K562 (cell line): Measurements from ENCODE around the gene ZNF503. TPM values are rescaled to one million over a fixed set of nuclear protein-coding genes. Genes with fewer than 3 reads are reported as not detected.

Source experiments
- ATAC-seq: fragments of 200-7000 bp; cut with Tn5 transposase; 3 replicates; pipeline ENCODE4 v1.9.1; 2020; ENCODE audit warnings: moderate library complexity
- BruUV-seq: library from RNA; stranded (reverse); fragments of 400-500 nt; replicated peaks from 2 replicates; lab custom pipeline; 2021; lab: Mats Ljungman, UMichigan
- CTCF ChIA-PET: fragments of 300-600 bp; formaldehyde crosslinking; extraction: SDS; loops from one replicate; lab custom pipeline; 2021; ENCODE audit warnings: low intra/inter-chr PET ratio; lab: Yijun Ruan, JAX
- POLR2A ChIA-PET: fragments of 300-600, 350-650 bp; sonication (Branson Sonifier 250); formaldehyde crosslinking; extraction: SDS; loops from one replicate; lab custom pipeline; 2021; ENCODE audit warnings: antibody characterized with exemption, inconsistent platforms; lab: Yijun Ruan, JAX
- DNase-seq, 4 experiments: peaks; one replicate each; pipeline versions ENCODE4 v3.0.0 to v3.0.0-alpha.2; 2011 to 2018; ENCODE audit warnings: low spot score in 3 of 4, mixed read lengths in 3 of 4; ENCODE audit errors: extremely low read depth in 1 of 4
- FAIRE-seq: peaks from 2 replicates; lab custom pipeline; 2011; peaks lifted over from hg19 to GRCh38; lab: Jason Lieb, UNC
- H2AFZ ChIP-seq: 2 replicates; pipeline ENCODE4 v1.6.0; 2011; ENCODE audit warnings: low read depth, low read length, control low read depth, inconsistent platforms
- H3K27ac ChIP-seq: fragments of 200-600 bp; 3 replicates; pipeline ENCODE4 v1.8.0; 2011; ENCODE audit warnings: low read depth, mild to moderate bottlenecking, control low read depth, inconsistent platforms, low read length, moderate library complexity, mixed read lengths; ENCODE audit errors: extremely low read depth
- H3K27me3 ChIP-seq, 2 experiments: fragments of 300-600 bp in 1 of 2; 2 replicates in 1 of 2; 3 replicates in 1 of 2; pipeline versions ENCODE4 v1.6.0 to v1.8.0; 2011; ENCODE audit warnings: inconsistent platforms in 2 of 2, low read length in 2 of 2, mild to moderate bottlenecking in 1 of 2, mixed read lengths in 1 of 2, moderate library complexity in 1 of 2; ENCODE audit not compliant: control insufficient read depth in 2 of 2, insufficient read depth in 2 of 2
- H3K36me3 ChIP-seq: fragments of 300-600 bp; 3 replicates; pipeline ENCODE4 v1.8.0; 2011; ENCODE audit warnings: mild to moderate bottlenecking, low read length, inconsistent platforms; ENCODE audit not compliant: control insufficient read depth, insufficient read depth
- H3K4me1 ChIP-seq, 2 experiments: fragments of 200-600 bp in 1 of 2; replicated peaks in 1 of 2; 2 replicates in 1 of 2; 3 replicates in 1 of 2; pipeline versions ENCODE4 v1.5.1 to v1.8.0; 2011; ENCODE audit warnings: inconsistent platforms in 2 of 2, low read length in 2 of 2, mild to moderate bottlenecking in 1 of 2, mixed read lengths in 1 of 2, moderate library complexity in 1 of 2; ENCODE audit not compliant: control insufficient read depth in 2 of 2, insufficient read depth in 2 of 2
- H3K4me2 ChIP-seq: 2 replicates; pipeline ENCODE4 v1.6.1; 2011; ENCODE audit warnings: low read length, control low read depth, inconsistent platforms, mixed read lengths; ENCODE audit not compliant: insufficient read depth
- H3K4me3 ChIP-seq: fragments of 200-600 bp; sonication (generic), shearing (Covaris generic); 2 replicates; pipeline ENCODE4 v1.5.1; 2016; ENCODE audit warnings: control low read depth, inconsistent platforms
- H3K79me2 ChIP-seq: fragments of 200-600 bp; 3 replicates; pipeline ENCODE4 v1.8.0; 2011; ENCODE audit warnings: low read length, inconsistent platforms; ENCODE audit not compliant: control insufficient read depth, insufficient read depth
- H3K9ac ChIP-seq, 2 experiments: 2 replicates each; pipeline versions ENCODE4 v1.6.0 to v1.6.1; 2011; ENCODE audit warnings: low read depth in 2 of 2, low read length in 2 of 2, control low read depth in 1 of 2, inconsistent platforms in 1 of 2, mild to moderate bottlenecking in 1 of 2, mixed read lengths in 1 of 2; ENCODE audit not compliant: insufficient read depth in 1 of 2
- H3K9me1 ChIP-seq: one replicate; pipeline ENCODE4 v1.6.0; 2011; ENCODE audit warnings: inconsistent platforms, mild to moderate bottlenecking, low read length, moderate library complexity; ENCODE audit not compliant: control insufficient read depth, insufficient read depth
- H3K9me3 ChIP-seq: replicated peaks from 2 replicates; pipeline ENCODE4 v1.5.1; 2011; ENCODE audit warnings: low read depth, low read length, inconsistent platforms; ENCODE audit not compliant: control insufficient read depth, insufficient read depth
- H4K20me1 ChIP-seq: replicated peaks from 2 replicates; pipeline ENCODE4 v1.6.1; 2011; ENCODE audit warnings: low read length, inconsistent platforms, mixed read lengths; ENCODE audit not compliant: control insufficient read depth, insufficient read depth
- CTBP1 ChIP-seq: fragments of 450-650 bp; IDR thresholded peaks from 2 replicates; pipeline ENCODE4 v1.6.1; 2016; ENCODE audit warnings: borderline replicate concordance
- CXXC5 ChIP-seq: fragments of 250-450 bp; sonication (Bioruptor Pico); IDR thresholded peaks from 2 replicates; pipeline ENCODE4 v1.8.0; 2022; ENCODE audit warnings: inconsistent platforms, mild to moderate bottlenecking, moderate library complexity
- FOXJ2 ChIP-seq: fragments of 200-800 bp; sonication (Bioruptor generic); IDR thresholded peaks from 2 replicates; pipeline ENCODE4 v1.6.1; 2016; ENCODE audit warnings: missing genetic modification characterization, missing compliant biosample characterization
- IRF2 ChIP-seq: sonication (generic); formaldehyde crosslinking; IDR thresholded peaks from 2 replicates; pipeline ENCODE4 v1.8.1; 2022; ENCODE audit warnings: mild to moderate bottlenecking, missing genetic modification reagents
- SMAD2 ChIP-seq: fragments of 150-350 bp; IDR thresholded peaks from 2 replicates; pipeline ENCODE4 v1.6.1; 2014; ENCODE audit warnings: low read depth, mild to moderate bottlenecking, low read length
- ZNF707 ChIP-seq: fragments of 250-450 bp; sonication (Bioruptor Pico); conservative IDR thresholded peaks from 2 replicates; pipeline ENCODE4 v1.8.0; 2022; ENCODE audit warnings: inconsistent platforms, mild to moderate bottlenecking, moderate library complexity
- ZNF766 ChIP-seq: fragments of 200-800 bp; sonication (Bioruptor generic); conservative IDR thresholded peaks from 2 replicates; pipeline ENCODE4 v1.6.1; 2016; ENCODE audit warnings: missing genetic modification characterization, missing compliant biosample characterization
- WGBS: fragments of 100-300 bp; shearing (Covaris generic); methylation state at CpG from one replicate; pipeline ENCODE4 v1.1.6; 2016; ENCODE audit warnings: low coverage, mixed read lengths; ENCODE audit not compliant: insufficient coverage; ENCODE audit errors: missing lambda C conversion rate; 5-methylcytosine and 5-hydroxymethylcytosine counted together
- in situ Hi-C: fragments of 300-500 bp; cut with MboI; formaldehyde crosslinking; loops from 4 replicates; pipeline ENCODE4 v1.15.0; 2018; ENCODE audit warnings: inconsistent platforms, mixed read lengths
- intact Hi-C: fragments of 100-400 bp; cut with micrococcal nuclease; formaldehyde crosslinking; loops from 2 replicates; pipeline ENCODE4 v1.14.2; 2022
- polyA plus RNA-seq, 8 experiments: library from polyadenylated mRNA; depleted of rRNA in 4 of 8; stranded (reverse) in 5 of 8; unstranded in 3 of 8; fragments of >200 nt; fragmentation: Nextera tagmentation in 2 of 8; fragmentation: Illumina TruSeq in 1 of 8; extraction: Ambion mirVana in 2 of 8; extraction: Trizol in 1 of 8; gene quantifications; 2 replicates each; pipeline versions ENCODE4 v1.2.1 to v1.2.3, GENCODE V29; 2011 to 2014; ENCODE audit warnings: inconsistent platforms in 1 of 8, missing spikeins in 1 of 8
- total RNA-seq, 7 experiments: library from RNA; depleted of rRNA in 6 of 7; stranded (reverse); fragments of >200 nt in 6 of 7; fragmentation: Illumina TruSeq in 2 of 7; extraction: Trizol in 2 of 7; gene quantifications; 2 replicates each; pipeline versions ENCODE4 v1.2.1 to v1.2.3, GENCODE V29; 2011 to 2021; ENCODE audit warnings: low replicate concordance in 1 of 7
- TF ChIP-seq, protein P1 (sequence below): sonication (generic); formaldehyde crosslinking; IDR thresholded peaks from 2 replicates; pipeline ENCODE4 v1.8.1; 2023; ENCODE audit warnings: mild to moderate bottlenecking, missing genetic modification reagents
- TF ChIP-seq, protein P2 (sequence below): fragments of 450-650 bp; formaldehyde crosslinking; IDR thresholded peaks from 2 replicates; pipeline ENCODE4 v1.4.0; 2022; ENCODE audit warnings: missing genetic modification characterization
- TF ChIP-seq, protein P3 (sequence below), 2 experiments: IDR thresholded peaks; 2 replicates each; pipeline ENCODE4 v1.6.1; 2011; ENCODE audit warnings: borderline replicate concordance in 1 of 2, control low read depth in 1 of 2, low read depth in 1 of 2, low read length in 1 of 2, mild to moderate bottlenecking in 1 of 2, mixed read lengths in 1 of 2, moderate library complexity in 1 of 2; ENCODE audit not compliant: insufficient read depth in 1 of 2, insufficient read length in 1 of 2, poor library complexity in 1 of 2, severe bottlenecking in 1 of 2; ENCODE audit errors: extremely low read depth in 1 of 2
- TF ChIP-seq, protein P4 (sequence below): fragments of 200-400 bp; formaldehyde crosslinking; IDR thresholded peaks from 2 replicates; pipeline ENCODE4 v1.6.1; 2017; ENCODE audit warnings: mild to moderate bottlenecking, low read depth, low read length, moderate library complexity

Gene ZNF503
- total and polyA plus RNA-seq, 9 of the 15 experiments (the other 6 are each of a cell fraction or from before 2014, with no cell fraction given) = not detected

DNA sequence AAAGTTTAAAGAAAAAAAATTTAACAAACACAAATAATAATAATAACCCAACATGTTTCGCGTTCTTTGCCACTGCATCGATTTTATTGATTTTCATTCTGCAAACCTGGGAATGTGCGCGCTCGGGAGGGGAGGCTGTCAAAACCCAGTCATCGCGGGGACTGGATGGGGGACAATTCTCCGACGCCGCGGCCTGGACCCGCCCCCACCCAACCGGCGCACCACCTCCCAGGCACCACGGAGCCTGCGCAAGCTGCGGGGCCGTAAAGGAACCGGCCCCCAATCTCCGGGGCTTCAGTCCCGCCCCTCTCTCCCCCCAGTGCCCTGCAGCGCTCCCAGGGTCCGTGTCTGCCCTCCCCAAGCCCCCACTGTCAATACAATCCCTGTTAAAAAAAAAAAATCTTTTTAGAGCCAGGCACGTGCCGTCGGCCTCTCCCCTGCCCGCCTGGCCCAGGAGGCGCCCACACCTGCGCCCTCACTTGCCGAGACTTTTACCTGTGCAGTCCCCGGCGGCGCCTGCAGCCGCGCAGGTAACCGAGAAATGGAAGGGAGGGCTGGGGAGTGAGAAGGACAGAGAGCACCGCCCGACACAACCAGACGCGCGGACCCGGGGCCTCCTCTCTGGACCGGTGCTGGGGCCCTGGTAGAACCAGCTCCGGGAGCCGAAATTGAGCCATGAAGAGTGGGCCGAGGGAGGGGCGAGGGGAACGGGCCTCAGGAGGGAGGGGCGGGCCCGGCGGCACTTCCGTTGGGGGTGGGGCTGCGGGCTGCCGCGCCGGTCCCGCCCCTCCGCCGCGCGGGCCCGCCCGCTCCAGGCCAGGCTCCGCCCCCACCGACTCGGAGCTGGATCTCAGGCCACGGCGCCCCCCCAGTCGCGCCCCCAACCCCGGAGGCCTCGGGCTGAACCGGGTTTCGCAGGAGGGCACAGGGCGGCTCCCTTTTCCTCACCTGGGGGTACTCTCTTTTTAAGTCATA is 7.6 kb upstream of the ZNF503 start (continued):
- TF ChIP-seq, protein P1, sequence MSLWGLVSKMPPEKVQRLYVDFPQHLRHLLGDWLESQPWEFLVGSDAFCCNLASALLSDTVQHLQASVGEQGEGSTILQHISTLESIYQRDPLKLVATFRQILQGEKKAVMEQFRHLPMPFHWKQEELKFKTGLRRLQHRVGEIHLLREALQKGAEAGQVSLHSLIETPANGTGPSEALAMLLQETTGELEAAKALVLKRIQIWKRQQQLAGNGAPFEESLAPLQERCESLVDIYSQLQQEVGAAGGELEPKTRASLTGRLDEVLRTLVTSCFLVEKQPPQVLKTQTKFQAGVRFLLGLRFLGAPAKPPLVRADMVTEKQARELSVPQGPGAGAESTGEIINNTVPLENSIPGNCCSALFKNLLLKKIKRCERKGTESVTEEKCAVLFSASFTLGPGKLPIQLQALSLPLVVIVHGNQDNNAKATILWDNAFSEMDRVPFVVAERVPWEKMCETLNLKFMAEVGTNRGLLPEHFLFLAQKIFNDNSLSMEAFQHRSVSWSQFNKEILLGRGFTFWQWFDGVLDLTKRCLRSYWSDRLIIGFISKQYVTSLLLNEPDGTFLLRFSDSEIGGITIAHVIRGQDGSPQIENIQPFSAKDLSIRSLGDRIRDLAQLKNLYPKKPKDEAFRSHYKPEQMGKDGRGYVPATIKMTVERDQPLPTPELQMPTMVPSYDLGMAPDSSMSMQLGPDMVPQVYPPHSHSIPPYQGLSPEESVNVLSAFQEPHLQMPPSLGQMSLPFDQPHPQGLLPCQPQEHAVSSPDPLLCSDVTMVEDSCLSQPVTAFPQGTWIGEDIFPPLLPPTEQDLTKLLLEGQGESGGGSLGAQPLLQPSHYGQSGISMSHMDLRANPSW (CRISPR knock-in tag) = no peak
- TF ChIP-seq SMAD2 (no peak), IRF2 (CRISPR knock-in tag) (no peak), CTBP1 (peak; percentile 44; the same call in 1 of the 2 replicates), ZNF707 (no peak)

DNA sequence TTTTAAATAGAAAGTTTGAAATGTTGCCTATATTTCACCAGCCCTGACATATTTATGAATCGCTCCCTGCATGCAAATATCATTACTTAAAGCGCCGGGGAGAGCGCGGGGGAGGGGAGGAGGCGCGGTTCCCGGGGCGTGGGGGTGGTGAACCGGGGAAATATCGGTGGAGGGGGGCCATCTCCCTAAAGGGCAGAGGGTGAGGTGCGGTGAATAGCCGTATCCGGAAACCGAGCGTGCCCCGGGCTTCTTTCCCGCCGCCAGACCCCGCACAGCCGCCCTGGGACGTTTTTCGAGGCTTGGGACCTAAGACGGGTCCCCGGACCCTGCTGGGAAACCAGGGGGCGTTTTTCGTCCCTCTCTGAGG is 6.9 kb upstream of the ZNF503 start:
- Histone ChIP-seq H4K20me1 (peaks cover 4% of the 10 kb centered on the region; the same call in 1 of the 2 replicates), H3K36me3 (no peaks in the 10 kb centered on the region), H3K9ac (no peak overlapping the region; a peak in 1 of 4 replicates), H3K4me2 (peak overlapping the region; percentile 74), H3K79me2 (no peaks in the 10 kb centered on the region), H3K4me3 (peak overlapping the region; percentile 67), H3K27me3 (peaks cover 37 to 59% of the 10 kb centered on the region in 2 experiments), H3K4me1 (peaks cover 0 to 47% of the 10 kb centered on the region in 2 experiments; a peak in 3 of 5 replicates), H3K27ac (no peak overlapping the region), H3K9me1 (no peaks in the 10 kb centered on the region), H3K9me3 (no peaks in the 10 kb centered on the region), H2AFZ (peak overlapping the region; percentile 92)
- BruUV-seq = no TSS peak
- in situ Hi-C loops = no loop called here
- intact Hi-C loops = loop anchor here (10.0 kb wide), 3 partner anchors 516 to 1576 kb away; no protein-coding TSS in a partner anchor
- DNase-seq (peak in 2 of 4 experiments; percentile 37 to 50), ATAC-seq (no peak), FAIRE-seq (no peak)
- 8% methylated on average over 20 of the region's 27 CpGs for WGBS
- ChIA-PET CTCF (no interaction called here), POLR2A (interaction anchor here (0.7 to 0.9 kb wide), 2 partner anchors 21 to 131 kb away, joined by 3 read pairs; no protein-coding TSS in a partner anchor)
- TF ChIP-seq, protein P2, sequence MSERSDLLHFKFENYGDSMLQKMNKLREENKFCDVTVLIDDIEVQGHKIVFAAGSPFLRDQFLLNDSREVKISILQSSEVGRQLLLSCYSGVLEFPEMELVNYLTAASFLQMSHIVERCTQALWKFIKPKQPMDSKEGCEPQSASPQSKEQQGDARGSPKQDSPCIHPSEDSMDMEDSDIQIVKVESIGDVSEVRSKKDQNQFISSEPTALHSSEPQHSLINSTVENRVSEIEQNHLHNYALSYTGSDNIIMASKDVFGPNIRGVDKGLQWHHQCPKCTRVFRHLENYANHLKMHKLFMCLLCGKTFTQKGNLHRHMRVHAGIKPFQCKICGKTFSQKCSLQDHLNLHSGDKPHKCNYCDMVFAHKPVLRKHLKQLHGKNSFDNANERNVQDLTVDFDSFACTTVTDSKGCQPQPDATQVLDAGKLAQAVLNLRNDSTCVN (CRISPR knock-in tag) = no peak
- no peak for TF ChIP-seq FOXJ2
- TF ChIP-seq CXXC5 (CRISPR knock-in tag) = 0 out of 2 replicates have a peak, but pooled peaks have one; percentile 4
- no peak for TF ChIP-seq ZNF766
- TF ChIP-seq, protein P3, sequence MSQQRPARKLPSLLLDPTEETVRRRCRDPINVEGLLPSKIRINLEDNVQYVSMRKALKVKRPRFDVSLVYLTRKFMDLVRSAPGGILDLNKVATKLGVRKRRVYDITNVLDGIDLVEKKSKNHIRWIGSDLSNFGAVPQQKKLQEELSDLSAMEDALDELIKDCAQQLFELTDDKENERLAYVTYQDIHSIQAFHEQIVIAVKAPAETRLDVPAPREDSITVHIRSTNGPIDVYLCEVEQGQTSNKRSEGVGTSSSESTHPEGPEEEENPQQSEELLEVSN (IDR thresholded peaks at IDR 0.05; ENCODE audit: borderline replicate concordance in 1 of 2, extremely low read depth in 1 of 2, insufficient read depth in 1 of 2, insufficient read length in 1 of 2, low read depth in 1 of 2, low read length in 1 of 2, poor library complexity in 1 of 2, severe bottlenecking in 1 of 2) = peak in 1 of 2 experiments; percentile 82
- TF ChIP-seq, protein P4, sequence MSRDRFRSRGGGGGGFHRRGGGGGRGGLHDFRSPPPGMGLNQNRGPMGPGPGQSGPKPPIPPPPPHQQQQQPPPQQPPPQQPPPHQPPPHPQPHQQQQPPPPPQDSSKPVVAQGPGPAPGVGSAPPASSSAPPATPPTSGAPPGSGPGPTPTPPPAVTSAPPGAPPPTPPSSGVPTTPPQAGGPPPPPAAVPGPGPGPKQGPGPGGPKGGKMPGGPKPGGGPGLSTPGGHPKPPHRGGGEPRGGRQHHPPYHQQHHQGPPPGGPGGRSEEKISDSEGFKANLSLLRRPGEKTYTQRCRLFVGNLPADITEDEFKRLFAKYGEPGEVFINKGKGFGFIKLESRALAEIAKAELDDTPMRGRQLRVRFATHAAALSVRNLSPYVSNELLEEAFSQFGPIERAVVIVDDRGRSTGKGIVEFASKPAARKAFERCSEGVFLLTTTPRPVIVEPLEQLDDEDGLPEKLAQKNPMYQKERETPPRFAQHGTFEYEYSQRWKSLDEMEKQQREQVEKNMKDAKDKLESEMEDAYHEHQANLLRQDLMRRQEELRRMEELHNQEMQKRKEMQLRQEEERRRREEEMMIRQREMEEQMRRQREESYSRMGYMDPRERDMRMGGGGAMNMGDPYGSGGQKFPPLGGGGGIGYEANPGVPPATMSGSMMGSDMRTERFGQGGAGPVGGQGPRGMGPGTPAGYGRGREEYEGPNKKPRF = no peak
